ENCODE data around the gene AKT1S1. TPM values are rescaled to one million over a fixed set of nuclear protein-coding genes. Genes with fewer than 3 reads are reported as not detected.

Gene AKT1S1
- total RNA-seq, 1 donor from 2014 or later, result 3.1 TPM

GRCh38 chr19:49838885-49839588 lies 38.1 kb downstream of the AKT1S1 start:
- H3K9ac ChIP-seq (ENCODE audit: low read depth in 1 of 3, low read length in 3 of 3), result no peak overlapping the region
- peaks cover 39 to 45% (median 41%) of the 10 kb centered on the region in 3 donors for H3K36me3 ChIP-seq (ENCODE audit: control insufficient read depth in 3 of 3, insufficient read depth in 3 of 3, low read length in 3 of 3)
- no peaks in the 10 kb centered on the region for H3K9me3 ChIP-seq (ENCODE audit: control insufficient read depth in 3 of 3, low read length in 3 of 3)
- H3K27me3 ChIP-seq (ENCODE audit: control insufficient read depth in 3 of 3, insufficient read depth in 3 of 3, low read length in 3 of 3), result no peaks in the 10 kb centered on the region
- H3K4me1 ChIP-seq (ENCODE audit: control insufficient read depth in 3 of 3, insufficient read depth in 3 of 3, low read length in 3 of 3), result peaks cover 14 to 22% (median 20%) of the 10 kb centered on the region in 3 donors
- peak overlapping the region; percentile 36 for H3K27ac ChIP-seq (ENCODE audit: low read depth, low read length)
- H3K4me3 ChIP-seq (ENCODE audit: low read length in 3 of 3), result no peak overlapping the region

DNA sequence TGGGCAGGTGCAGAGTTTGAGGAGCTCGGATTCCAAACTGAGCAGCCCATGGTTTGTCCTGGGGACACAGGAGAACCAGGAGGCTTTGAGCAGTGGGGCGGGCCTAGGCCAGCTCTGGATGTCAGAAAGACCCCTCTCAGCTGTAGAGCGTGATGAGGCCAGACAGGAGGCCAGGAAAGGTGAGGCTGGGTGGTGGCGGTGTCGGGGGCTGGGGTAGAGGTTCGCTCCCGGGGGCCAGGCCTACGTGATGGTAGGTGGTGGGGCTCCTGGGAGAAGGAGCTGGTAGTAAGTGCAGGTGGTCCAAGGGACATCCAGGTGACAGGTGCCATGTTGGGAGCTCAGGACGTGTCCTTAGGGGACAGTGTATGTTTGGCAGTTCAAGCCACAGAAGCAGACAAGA lies 39.7 kb downstream of the AKT1S1 start:
- no peaks in the 10 kb centered on the region for H3K27me3 ChIP-seq (ENCODE audit: control insufficient read depth in 3 of 3, insufficient read depth in 3 of 3, low read length in 3 of 3)
- peak overlapping the region in 1 of 3 donors; percentile 44 for H3K9ac ChIP-seq (ENCODE audit: low read depth in 1 of 3, low read length in 3 of 3)
- H3K4me1 ChIP-seq (ENCODE audit: control insufficient read depth in 3 of 3, insufficient read depth in 3 of 3, low read length in 3 of 3), result peaks cover 24 to 33% (median 31%) of the 10 kb centered on the region in 3 donors
- no peak overlapping the region for H3K27ac ChIP-seq (ENCODE audit: low read depth, low read length)
- peaks cover 43 to 54% (median 45%) of the 10 kb centered on the region in 3 donors for H3K36me3 ChIP-seq (ENCODE audit: control insufficient read depth in 3 of 3, insufficient read depth in 3 of 3, low read length in 3 of 3)
- no peaks in the 10 kb centered on the region for H3K9me3 ChIP-seq (ENCODE audit: control insufficient read depth in 3 of 3, low read length in 3 of 3)
- H3K4me3 ChIP-seq (ENCODE audit: low read length in 3 of 3), result no peak overlapping the region

- H3K36me3 ChIP-seq (ENCODE audit: control insufficient read depth in 3 of 3, insufficient read depth in 3 of 3, low read length in 3 of 3), result peaks cover 45 to 58% (median 49%) of the 10 kb centered on the region in 3 donors
- peaks cover 24 to 37% (median 34%) of the 10 kb centered on the region in 3 donors for H3K4me1 ChIP-seq (ENCODE audit: control insufficient read depth in 3 of 3, insufficient read depth in 3 of 3, low read length in 3 of 3)
- no peak overlapping the region for H3K27ac ChIP-seq (ENCODE audit: low read depth, low read length)
- H3K9ac ChIP-seq (ENCODE audit: low read depth in 1 of 3, low read length in 3 of 3), result peak overlapping the region in 2 of 3 donors; percentile 8 to 44
- H3K27me3 ChIP-seq (ENCODE audit: control insufficient read depth in 3 of 3, insufficient read depth in 3 of 3, low read length in 3 of 3), result no peaks in the 10 kb centered on the region
- H3K9me3 ChIP-seq (ENCODE audit: control insufficient read depth in 3 of 3, low read length in 3 of 3), result no peaks in the 10 kb centered on the region
- no peak overlapping the region for H3K4me3 ChIP-seq (ENCODE audit: low read length in 3 of 3)
Measured at GRCh38 chr19:49837009-49837310, 40.2 kb downstream of the AKT1S1 start.

- Histone ChIP-seq H3K9me3 (ENCODE audit: control insufficient read depth in 3 of 3, low read length in 3 of 3) (no peaks in the 10 kb centered on the region), H3K4me3 (ENCODE audit: low read length in 3 of 3) (no peak overlapping the region), H3K4me1 (ENCODE audit: control insufficient read depth in 3 of 3, insufficient read depth in 3 of 3, low read length in 3 of 3) (peaks cover 22 to 39% (median 34%) of the 10 kb centered on the region in 3 donors), H3K9ac (ENCODE audit: low read depth in 1 of 3, low read length in 3 of 3) (peak overlapping the region in 1 of 3 donors; percentile 40), H3K27me3 (ENCODE audit: control insufficient read depth in 3 of 3, insufficient read depth in 3 of 3, low read length in 3 of 3) (no peaks in the 10 kb centered on the region), H3K36me3 (ENCODE audit: control insufficient read depth in 3 of 3, insufficient read depth in 3 of 3, low read length in 3 of 3) (peaks cover 50 to 63% (median 54%) of the 10 kb centered on the region in 3 donors), H3K27ac (ENCODE audit: low read depth, low read length) (no peak overlapping the region)
Measured at GRCh38 chr19:49836176-49837008, 40.8 kb downstream of the AKT1S1 start.

GRCh38 chr19:49835562-49835961 lies 41.6 kb downstream of the AKT1S1 start:
- peak overlapping the region in 1 of 3 donors; percentile 40 for H3K9ac ChIP-seq (ENCODE audit: low read depth in 1 of 3, low read length in 3 of 3)
- H3K4me1 ChIP-seq (ENCODE audit: control insufficient read depth in 3 of 3, insufficient read depth in 3 of 3, low read length in 3 of 3), result peaks cover 22 to 39% (median 34%) of the 10 kb centered on the region in 3 donors
- H3K27ac ChIP-seq (ENCODE audit: low read depth, low read length), result peak overlapping the region; percentile 96
- peaks cover 55 to 66% (median 59%) of the 10 kb centered on the region in 3 donors for H3K36me3 ChIP-seq (ENCODE audit: control insufficient read depth in 3 of 3, insufficient read depth in 3 of 3, low read length in 3 of 3)
- H3K27me3 ChIP-seq (ENCODE audit: control insufficient read depth in 3 of 3, insufficient read depth in 3 of 3, low read length in 3 of 3), result no peaks in the 10 kb centered on the region
- H3K9me3 ChIP-seq (ENCODE audit: control insufficient read depth in 3 of 3, low read length in 3 of 3), result no peaks in the 10 kb centered on the region
- no peak overlapping the region for H3K4me3 ChIP-seq (ENCODE audit: low read length in 3 of 3)

GRCh38 chr19:49833599-49833998 lies 43.6 kb downstream of the AKT1S1 start:
- H3K36me3 ChIP-seq (ENCODE audit: control insufficient read depth in 3 of 3, insufficient read depth in 3 of 3, low read length in 3 of 3), result peaks cover 52 to 59% (median 54%) of the 10 kb centered on the region in 3 donors
- H3K27me3 ChIP-seq (ENCODE audit: control insufficient read depth in 3 of 3, insufficient read depth in 3 of 3, low read length in 3 of 3), result no peaks in the 10 kb centered on the region
- peak overlapping the region; percentile 60 to 86 (median 77) for H3K9ac ChIP-seq (ENCODE audit: low read depth in 1 of 3, low read length in 3 of 3)
- H3K4me1 ChIP-seq (ENCODE audit: control insufficient read depth in 3 of 3, insufficient read depth in 3 of 3, low read length in 3 of 3), result peaks cover 27 to 51% (median 39%) of the 10 kb centered on the region in 3 donors
- peak overlapping the region; percentile 96 for H3K27ac ChIP-seq (ENCODE audit: low read depth, low read length)
- no peak overlapping the region for H3K4me3 ChIP-seq (ENCODE audit: low read length in 3 of 3)
- no peaks in the 10 kb centered on the region for H3K9me3 ChIP-seq (ENCODE audit: control insufficient read depth in 3 of 3, low read length in 3 of 3)

DNA sequence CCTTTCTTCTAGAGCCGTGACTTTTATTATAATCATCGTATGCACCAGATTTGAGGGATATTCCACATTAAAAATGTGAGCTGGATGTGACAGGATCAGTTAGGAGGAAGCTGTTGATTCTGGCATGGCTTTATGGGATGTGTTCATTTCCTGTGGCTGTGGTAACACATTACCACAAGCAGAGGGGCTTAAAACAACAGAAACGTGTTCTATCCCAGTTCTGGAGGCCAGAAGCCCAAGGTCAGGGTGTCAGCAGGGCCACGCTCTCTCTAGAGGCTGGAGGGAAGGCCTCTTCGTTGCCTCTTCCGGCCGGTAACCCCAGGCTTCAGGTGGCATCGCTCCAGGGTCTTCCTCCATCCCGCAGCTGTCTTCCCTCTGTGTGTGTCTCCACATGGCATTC lies 44.6 kb downstream of the AKT1S1 start:
- H3K36me3 ChIP-seq (ENCODE audit: control insufficient read depth in 3 of 3, insufficient read depth in 3 of 3, low read length in 3 of 3), result peaks cover 49 to 52% (median 51%) of the 10 kb centered on the region in 3 donors
- peak overlapping the region in 1 of 3 donors; percentile 26 for H3K9ac ChIP-seq (ENCODE audit: low read depth in 1 of 3, low read length in 3 of 3)
- peak overlapping the region; percentile 96 for H3K27ac ChIP-seq (ENCODE audit: low read depth, low read length)
- H3K4me3 ChIP-seq (ENCODE audit: low read length in 3 of 3), result no peak overlapping the region
- H3K27me3 ChIP-seq (ENCODE audit: control insufficient read depth in 3 of 3, insufficient read depth in 3 of 3, low read length in 3 of 3), result no peaks in the 10 kb centered on the region
- H3K9me3 ChIP-seq (ENCODE audit: control insufficient read depth in 3 of 3, low read length in 3 of 3), result no peaks in the 10 kb centered on the region
- H3K4me1 ChIP-seq (ENCODE audit: control insufficient read depth in 3 of 3, insufficient read depth in 3 of 3, low read length in 3 of 3), result peaks cover 29 to 60% (median 45%) of the 10 kb centered on the region in 3 donors

GRCh38 chr19:49831592-49831991 lies 45.6 kb downstream of the AKT1S1 start:
- Histone ChIP-seq H3K36me3 (ENCODE audit: control insufficient read depth in 3 of 3, insufficient read depth in 3 of 3, low read length in 3 of 3) (peaks cover 46 to 52% (median 49%) of the 10 kb centered on the region in 3 donors), H3K9me3 (ENCODE audit: control insufficient read depth in 3 of 3, low read length in 3 of 3) (no peaks in the 10 kb centered on the region), H3K9ac (ENCODE audit: low read depth in 1 of 3, low read length in 3 of 3) (no peak overlapping the region), H3K4me3 (ENCODE audit: low read length in 3 of 3) (no peak overlapping the region), H3K4me1 (ENCODE audit: control insufficient read depth in 3 of 3, insufficient read depth in 3 of 3, low read length in 3 of 3) (peaks cover 29 to 68% (median 47%) of the 10 kb centered on the region in 3 donors), H3K27ac (ENCODE audit: low read depth, low read length) (peak overlapping the region; percentile 96), H3K27me3 (ENCODE audit: control insufficient read depth in 3 of 3, insufficient read depth in 3 of 3, low read length in 3 of 3) (no peaks in the 10 kb centered on the region)

- H3K9me3 ChIP-seq (ENCODE audit: control insufficient read depth in 3 of 3, low read length in 3 of 3), result no peaks in the 10 kb centered on the region
- no peaks in the 10 kb centered on the region for H3K27me3 ChIP-seq (ENCODE audit: control insufficient read depth in 3 of 3, insufficient read depth in 3 of 3, low read length in 3 of 3)
- no peak overlapping the region for H3K4me3 ChIP-seq (ENCODE audit: low read length in 3 of 3)
- no peak overlapping the region for H3K27ac ChIP-seq (ENCODE audit: low read depth, low read length)
- H3K4me1 ChIP-seq (ENCODE audit: control insufficient read depth in 3 of 3, insufficient read depth in 3 of 3, low read length in 3 of 3), result peaks cover 32 to 73% (median 51%) of the 10 kb centered on the region in 3 donors
- no peak overlapping the region for H3K9ac ChIP-seq (ENCODE audit: low read depth in 1 of 3, low read length in 3 of 3)
- peaks cover 41 to 49% (median 46%) of the 10 kb centered on the region in 3 donors for H3K36me3 ChIP-seq (ENCODE audit: control insufficient read depth in 3 of 3, insufficient read depth in 3 of 3, low read length in 3 of 3)
Measured at GRCh38 chr19:49830766-49831165, 46.4 kb downstream of the AKT1S1 start.

DNA sequence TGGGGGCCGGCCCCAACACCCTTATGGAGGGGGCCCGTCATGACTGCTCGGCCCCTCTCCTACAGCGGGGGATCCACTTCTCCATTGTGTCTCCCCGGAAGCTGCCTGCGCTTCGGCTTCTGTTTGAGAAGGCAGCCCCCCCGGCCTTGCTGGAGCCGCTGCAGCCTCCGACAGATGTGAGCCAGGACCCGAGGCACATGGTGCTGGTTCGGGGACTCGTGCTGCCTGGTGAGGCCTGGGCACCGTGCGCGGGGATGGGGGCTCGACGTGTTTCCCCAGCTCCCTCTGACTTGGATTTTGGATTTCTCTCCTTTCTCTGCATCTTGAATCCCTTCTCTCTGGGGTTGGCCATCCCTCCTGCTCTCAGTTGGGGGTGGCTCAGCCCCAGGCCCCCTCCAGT lies 47.4 kb downstream of the AKT1S1 start:
- Histone ChIP-seq H3K4me3 (ENCODE audit: low read length in 3 of 3) (no peak overlapping the region), H3K36me3 (ENCODE audit: control insufficient read depth in 3 of 3, insufficient read depth in 3 of 3, low read length in 3 of 3) (peaks cover 37 to 45% (median 41%) of the 10 kb centered on the region in 3 donors), H3K27ac (ENCODE audit: low read depth, low read length) (no peak overlapping the region), H3K27me3 (ENCODE audit: control insufficient read depth in 3 of 3, insufficient read depth in 3 of 3, low read length in 3 of 3) (no peaks in the 10 kb centered on the region), H3K9me3 (ENCODE audit: control insufficient read depth in 3 of 3, low read length in 3 of 3) (no peaks in the 10 kb centered on the region), H3K4me1 (ENCODE audit: control insufficient read depth in 3 of 3, insufficient read depth in 3 of 3, low read length in 3 of 3) (peaks cover 32 to 70% (median 45%) of the 10 kb centered on the region in 3 donors), H3K9ac (ENCODE audit: low read depth in 1 of 3, low read length in 3 of 3) (peak overlapping the region in 2 of 3 donors; percentile 33 to 50)

Data from skeletal muscle tissue (tissue), 4 donors.